GM12874 (cell line): ENCODE data around the gene PTRH1.

Experiments
- CTCF ChIP-seq: IDR thresholded peaks from 2 replicates; pipeline ENCODE4 v1.5.1; 2011; ENCODE audit warnings: low read depth, mild to moderate bottlenecking, control low read depth, low read length, moderate library complexity; ENCODE audit not compliant: insufficient read depth

PTRH1 gene

GRCh38 chr9:127664324-127664677, 51.2 kb downstream of the PTRH1 start:
- no peak for TF ChIP-seq CTCF
